ENCODE measurements around the gene TSC22D4.

Gene TSC22D4

GRCh38 chr7:100492738-100493475 lies 13.9 kb upstream of the TSC22D4 start:
- DNase-seq: no peak

- no peak for DNase-seq
Measured at GRCh38 chr7:100491192-100491578, 12.2 kb upstream of the TSC22D4 start.

- peak; percentile 97 for DNase-seq
Measured at GRCh38 chr7:100490483-100491191, 11.6 kb upstream of the TSC22D4 start.

GRCh38 chr7:100489824-100490223 lies 10.8 kb upstream of the TSC22D4 start:
- peak; percentile 99 for DNase-seq

GRCh38 chr7:100489121-100489520 lies 10.1 kb upstream of the TSC22D4 start:
- no peak for DNase-seq

GRCh38 chr7:100488333-100489095 lies 9.5 kb upstream of the TSC22D4 start:
- DNase-seq: no peak

- no peak for DNase-seq
Measured at GRCh38 chr7:100486753-100487446, 7.9 kb upstream of the TSC22D4 start.

GRCh38 chr7:100486111-100486636 lies 7.2 kb upstream of the TSC22D4 start:
- DNase-seq: no peak

GRCh38 chr7:100485471-100485876 lies 6.5 kb upstream of the TSC22D4 start:
- DNase-seq: no peak

GRCh38 chr7:100484673-100485045 lies 5.6 kb upstream of the TSC22D4 start:
- no peak for DNase-seq

- DNase-seq: peak; percentile 79
Measured at GRCh38 chr7:100483722-100484672, 5.0 kb upstream of the TSC22D4 start, which contains the start of gene NYAP1. Gene NYAP1 (plus strand): TSS chr7:100483927. CDS start chr7:100485312, 1,385 bp downstream.

- DNase-seq: peak; percentile 51
Measured at GRCh38 chr7:100483090-100483721, 4.2 kb upstream of the TSC22D4 start.

GRCh38 chr7:100482728-100483089 lies 3.7 kb upstream of the TSC22D4 start:
- no peak for DNase-seq

GRCh38 chr7:100481466-100481865 lies 2.5 kb upstream of the TSC22D4 start:
- DNase-seq: no peak

GRCh38 chr7:100477871-100478267 lies 1.1 kb downstream of the TSC22D4 start:
- DNase-seq: no peak

- DNase-seq: no peak
Measured at GRCh38 chr7:100476903-100477870, 1.8 kb downstream of the TSC22D4 start.

- DNase-seq: no peak
Measured at GRCh38 chr7:100476101-100476780, 2.8 kb downstream of the TSC22D4 start.

GRCh38 chr7:100475549-100475948 lies 3.5 kb downstream of the TSC22D4 start:
- no peak for DNase-seq

- no peak for DNase-seq
Measured at GRCh38 chr7:100472854-100473499, 6.0 kb downstream of the TSC22D4 start.

Measured in NCI-H146 (cell line).